GM18873 (cell line): Measurements from ENCODE around the gene ANKRD60.

Source experiments
- ATAC-seq: cut with Tn5 transposase; IDR thresholded peaks from one replicate; pipeline ENCODE4 v1.9.1; 2021; ENCODE audit warnings: mild to moderate bottlenecking, moderate library complexity, moderate number of reproducible peaks; ENCODE audit not compliant: unreplicated experiment, low FRiP score

Gene ANKRD60

GRCh38 chr20:58167759-58168158 lies 60.7 kb downstream of the ANKRD60 start:
- no peak for ATAC-seq
